ENCODE results near the gene QSOX1.

The QSOX1 gene

DNA sequence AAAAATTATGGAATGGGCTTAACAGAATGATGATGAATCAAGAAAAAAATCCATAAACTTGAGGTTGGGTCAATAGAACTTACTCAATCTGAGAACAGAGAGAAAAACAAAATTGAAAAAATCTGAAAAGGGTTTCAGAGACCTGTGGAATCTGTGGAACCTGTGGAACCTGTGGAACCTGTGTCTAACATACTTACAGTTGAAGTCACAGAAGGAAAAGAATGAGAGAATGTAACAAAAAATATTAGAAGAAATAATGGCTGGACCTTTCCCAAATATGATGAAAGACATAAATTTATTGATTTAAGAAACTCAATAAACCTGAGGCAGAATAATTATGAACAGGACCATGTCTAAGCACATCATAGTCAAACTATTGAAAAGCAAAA is 17.7 kb upstream of the QSOX1 start:
- H3K4me3 ChIP-seq (ENCODE audit: low read length) = no peak overlapping the region
- no peak for TF ChIP-seq ZNF274 (IDR thresholded peaks at IDR 0.05; ENCODE audit: low read depth, low read length)

GRCh38 chr1:180137776-180138175 is 16.9 kb upstream of the QSOX1 start:
- no peak for TF ChIP-seq ZNF274 (IDR thresholded peaks at IDR 0.05; ENCODE audit: low read depth, low read length)
- H3K4me3 ChIP-seq (ENCODE audit: low read length) = no peak overlapping the region

GRCh38 chr1:180141381-180141934 is 13.2 kb upstream of the QSOX1 start:
- no peak overlapping the region for H3K4me3 ChIP-seq (ENCODE audit: low read length)
- no peak for TF ChIP-seq ZNF274 (IDR thresholded peaks at IDR 0.05; ENCODE audit: low read depth, low read length)

- no peak for TF ChIP-seq ZNF274 (IDR thresholded peaks at IDR 0.05; ENCODE audit: low read depth, low read length)
- H3K4me3 ChIP-seq (ENCODE audit: low read length) = no peak overlapping the region
Measured at GRCh38 chr1:180143359-180143758, 11.3 kb upstream of the QSOX1 start.

DNA sequence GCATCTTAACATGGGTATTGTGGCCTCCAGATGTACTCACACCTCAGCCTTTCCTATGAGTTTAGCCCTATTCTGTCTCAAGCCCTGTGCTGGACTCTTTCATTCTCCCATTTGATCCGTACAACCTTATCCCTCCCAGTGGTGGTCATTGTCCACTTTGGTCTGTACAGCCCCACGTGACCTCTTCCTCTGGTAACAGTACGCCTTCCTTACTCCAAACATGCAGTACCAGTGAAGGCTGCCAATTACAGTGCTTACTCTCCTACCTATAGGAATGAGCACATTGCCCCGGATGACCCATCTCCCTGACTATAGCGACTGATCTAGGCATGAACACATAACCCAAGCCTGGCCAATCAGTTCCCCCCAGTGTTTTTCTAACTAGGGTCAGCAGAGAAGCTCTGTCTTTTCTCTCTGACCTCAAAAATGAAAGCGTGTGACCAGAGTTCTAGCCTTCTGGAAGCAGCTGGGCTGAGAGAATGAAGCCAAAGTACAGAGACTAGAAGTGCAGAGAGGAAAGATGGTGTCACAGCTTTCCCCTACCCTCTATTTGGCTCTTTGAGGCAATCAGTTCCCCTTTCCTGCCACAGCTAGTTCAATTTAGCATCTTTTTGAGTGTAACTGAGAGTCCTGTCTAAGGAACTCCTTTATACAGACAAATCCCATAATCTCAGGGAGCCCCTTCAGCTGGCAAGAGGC is 9.9 kb upstream of the QSOX1 start:
- no peak for TF ChIP-seq ZNF274 (IDR thresholded peaks at IDR 0.05; ENCODE audit: low read depth, low read length)
- H3K4me3 ChIP-seq (ENCODE audit: low read length) = no peak overlapping the region

GRCh38 chr1:180145446-180145845 is 9.2 kb upstream of the QSOX1 start:
- no peak for TF ChIP-seq ZNF274 (IDR thresholded peaks at IDR 0.05; ENCODE audit: low read depth, low read length)
- no peak overlapping the region for H3K4me3 ChIP-seq (ENCODE audit: low read length)

GRCh38 chr1:180150982-180151381 is 3.7 kb upstream of the QSOX1 start:
- no peak overlapping the region for H3K4me3 ChIP-seq (ENCODE audit: low read length)

GRCh38 chr1:180151508-180151907 is 3.2 kb upstream of the QSOX1 start:
- TF ChIP-seq ZNF274 (IDR thresholded peaks at IDR 0.05; ENCODE audit: low read depth, low read length) = no peak
- no peak overlapping the region for H3K4me3 ChIP-seq (ENCODE audit: low read length)

More at GRCh38 chr1:180150982-180151381, 3.7 kb upstream of the QSOX1 start:
- no peak for TF ChIP-seq ZNF274 (IDR thresholded peaks at IDR 0.05; ENCODE audit: low read depth, low read length)

DNA sequence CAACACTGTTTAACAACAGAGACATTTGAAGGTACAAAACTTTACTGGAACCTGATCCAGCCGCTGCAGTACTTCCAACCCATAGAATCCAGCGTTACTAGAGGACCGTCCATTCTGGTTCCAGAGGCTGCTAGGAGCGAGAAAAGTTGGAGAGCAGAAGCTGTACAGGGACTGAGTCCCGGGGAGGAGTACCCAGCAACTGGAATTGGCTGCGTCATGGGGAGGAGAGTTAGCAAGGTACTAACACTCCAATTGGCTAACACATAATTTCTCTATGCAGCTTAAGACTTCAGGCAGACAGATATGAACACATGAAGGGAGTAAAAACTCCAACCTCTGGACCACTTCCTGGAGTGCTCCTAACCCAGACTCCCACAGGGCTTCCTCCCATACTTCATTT is 2.1 kb upstream of the QSOX1 start:
- TF ChIP-seq ZNF274 (IDR thresholded peaks at IDR 0.05; ENCODE audit: low read depth, low read length) = no peak
- no peak overlapping the region for H3K4me3 ChIP-seq (ENCODE audit: low read length)

DNA sequence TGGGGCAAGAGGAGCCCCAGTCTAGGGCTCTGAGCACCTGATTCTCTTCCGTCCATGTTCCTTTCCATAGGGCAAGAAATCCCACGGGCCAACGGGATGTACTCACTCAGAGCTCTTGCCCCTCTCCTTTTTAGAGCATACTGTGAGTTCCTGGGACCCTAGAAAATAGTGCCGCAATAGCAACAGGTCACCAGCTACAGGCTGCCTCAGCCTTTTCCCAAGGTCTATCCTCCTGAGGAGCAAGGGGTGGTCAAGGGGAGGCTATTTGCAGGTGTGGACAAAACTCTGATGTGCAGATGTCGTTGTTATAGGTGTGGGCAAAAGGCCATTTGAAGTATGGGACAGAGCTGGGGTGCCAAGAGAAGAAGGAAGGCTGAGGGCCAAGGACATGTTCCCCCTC is 1.6 kb upstream of the QSOX1 start:
- no peak for TF ChIP-seq ZNF274 (IDR thresholded peaks at IDR 0.05; ENCODE audit: low read depth, low read length)
- H3K4me3 ChIP-seq (ENCODE audit: low read length) = no peak overlapping the region

DNA sequence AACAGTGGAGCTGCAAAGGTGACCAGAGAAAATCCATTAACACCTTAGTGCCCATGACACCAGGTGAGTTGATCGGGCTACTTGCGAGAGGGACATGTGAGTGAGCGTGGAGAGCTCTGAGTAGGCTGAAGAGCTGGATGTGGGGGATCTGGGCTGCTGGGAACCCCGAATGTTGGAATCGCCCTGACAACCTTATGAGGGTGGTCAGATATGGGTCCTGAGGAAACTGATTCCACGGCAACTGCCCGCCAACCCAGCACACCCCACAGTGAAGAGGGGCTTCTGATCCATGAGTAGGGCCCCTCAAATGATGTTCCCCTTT is 705 bp upstream of the QSOX1 start:
- peak overlapping the region; percentile 72 for H3K4me3 ChIP-seq (ENCODE audit: low read length)

GRCh38 chr1:180155182-180155682 is 563 bp downstream of the QSOX1 start:
- TF ChIP-seq ZNF274 (IDR thresholded peaks at IDR 0.05; ENCODE audit: low read depth, low read length) = no peak
- peak overlapping the region; percentile 63 for H3K4me3 ChIP-seq (ENCODE audit: low read length)

More for the DNA sequence above, 705 bp upstream of the QSOX1 start:
- no peak for TF ChIP-seq ZNF274 (IDR thresholded peaks at IDR 0.05; ENCODE audit: low read depth, low read length)

DNA sequence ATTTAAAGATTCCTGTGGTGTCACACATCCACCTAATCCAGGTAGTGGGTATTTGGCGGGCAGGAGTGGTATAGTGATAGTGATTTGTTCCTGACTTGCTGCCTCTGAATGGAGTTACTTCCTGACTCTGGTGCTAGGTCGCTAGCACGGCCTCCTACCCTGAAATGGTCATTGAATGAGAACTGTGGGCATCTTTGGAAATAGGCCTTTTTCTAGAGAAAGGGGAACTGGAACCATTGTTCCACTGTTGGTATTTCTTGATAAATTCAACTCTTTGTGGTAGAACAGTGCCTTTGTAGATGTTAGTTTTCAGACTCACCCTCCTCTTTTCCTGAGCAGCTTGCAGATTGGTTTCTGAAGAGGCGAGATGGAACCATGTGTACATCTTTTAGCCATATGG is 1.5 kb downstream of the QSOX1 start:
- no peak for TF ChIP-seq ZNF274 (IDR thresholded peaks at IDR 0.05; ENCODE audit: low read depth, low read length)
- no peak overlapping the region for H3K4me3 ChIP-seq (ENCODE audit: low read length)

DNA sequence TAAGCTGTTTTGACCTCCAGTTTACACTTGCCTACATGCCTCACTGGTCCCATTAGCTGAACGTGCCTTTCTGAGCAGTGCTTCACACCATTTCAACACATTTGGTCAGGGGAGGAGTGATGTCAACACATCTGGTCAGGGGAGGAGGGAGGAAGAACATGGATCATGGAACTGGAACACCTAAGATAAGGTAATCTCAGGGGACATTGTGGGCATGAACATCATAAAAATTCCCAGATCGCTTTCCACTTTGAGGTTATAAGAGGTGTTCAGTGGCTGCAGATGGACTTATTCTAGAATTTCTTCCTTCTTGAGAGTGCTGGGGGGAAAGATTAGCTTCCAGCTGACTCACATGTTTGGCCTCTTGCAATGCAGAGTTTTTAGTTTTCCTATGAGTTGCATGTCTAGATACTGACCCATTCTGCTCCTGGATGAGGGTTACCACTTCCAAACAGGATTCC is 2.0 kb downstream of the QSOX1 start:
- no peak for TF ChIP-seq ZNF274 (IDR thresholded peaks at IDR 0.05; ENCODE audit: low read depth, low read length)
- no peak overlapping the region for H3K4me3 ChIP-seq (ENCODE audit: low read length)

DNA sequence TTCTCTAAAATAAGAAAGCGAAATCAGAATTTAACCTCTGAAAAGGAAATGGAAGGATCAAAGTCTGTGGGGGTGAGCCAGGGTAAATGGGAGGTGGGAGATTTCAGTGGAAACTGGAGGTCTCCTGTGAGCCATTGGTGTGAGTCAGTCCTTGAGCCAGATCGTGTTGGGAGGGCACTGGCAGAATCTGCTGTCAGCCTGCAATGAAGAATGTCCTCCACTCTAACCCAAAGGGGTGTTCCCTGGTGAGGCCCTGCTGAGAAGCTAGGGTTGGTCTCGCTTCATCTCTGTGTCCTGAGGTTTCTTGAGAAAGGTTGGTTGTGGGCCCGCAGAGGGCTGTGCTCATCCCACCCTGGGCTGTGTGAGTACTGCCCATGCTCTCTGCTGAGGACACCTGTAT is 2.4 kb downstream of the QSOX1 start:
- H3K4me3 ChIP-seq (ENCODE audit: low read length) = no peak overlapping the region
- no peak for TF ChIP-seq ZNF274 (IDR thresholded peaks at IDR 0.05; ENCODE audit: low read depth, low read length)

All from GM08714 (cell line).